ENCODE data around the gene TRPC4AP. TPM values are rescaled to one million over a fixed set of nuclear protein-coding genes. Genes with fewer than 3 reads are reported as not detected.
A peak's percentile ranks its signal among the peaks of the same experiment; 100 is the strongest.
"Not testable (repeated sequence)": the region's sequence is repeated elsewhere in the genome, so short reads cannot be mapped to it uniquely, and the experiment has no call there.

The TRPC4AP gene
- total RNA-seq, 2 experiments from 2014 or later: 48.8 to 49.4 TPM

GRCh38 chr20:35088231-35089145 is 4.1 kb downstream of the TRPC4AP start:
- Mint-ChIP-seq H3K27me3 (no peaks in the 10 kb centered on the region), H3K27ac (peak overlapping the region; percentile 19)
- CTCF ChIA-PET: no interaction called here

GRCh38 chr20:35087791-35088190 is 4.8 kb downstream of the TRPC4AP start:
- peaks cover 57% of the 10 kb centered on the region for H3K4me1 Mint-ChIP-seq
- H3K4me3 Mint-ChIP-seq: no peak overlapping the region
- no peaks in the 10 kb centered on the region for H3K9me3 Mint-ChIP-seq
- CTCF ChIA-PET: interaction anchor here (0.8 kb wide), 1 partner anchor 8 kb away, joined by 6 read pairs; no protein-coding TSS in a partner anchor
- peaks cover 26% of the 10 kb centered on the region for H3K36me3 Mint-ChIP-seq (ENCODE audit: low read depth)
- POLR2A ChIA-PET: no interaction called here
- H3K27ac Mint-ChIP-seq: no peak overlapping the region
- H3K27me3 Mint-ChIP-seq: no peaks in the 10 kb centered on the region
- no peak for DNase-seq

More at GRCh38 chr20:35088231-35089145, 4.1 kb downstream of the TRPC4AP start:
- no peaks in the 10 kb centered on the region for H3K9me3 Mint-ChIP-seq
- no peak overlapping the region for H3K4me3 Mint-ChIP-seq
- POLR2A ChIA-PET: no interaction called here
- peaks cover 26% of the 10 kb centered on the region for H3K36me3 Mint-ChIP-seq (ENCODE audit: low read depth)
- H3K4me1 Mint-ChIP-seq: peaks cover 62% of the 10 kb centered on the region
- no peak for DNase-seq

- CTCF ChIA-PET: interaction anchor here (0.6 to 0.8 kb wide), 2 partner anchors 9 kb away, joined by 3 to 6 read pairs; no protein-coding TSS in a partner anchor
- POLR2A ChIA-PET: no interaction called here
- no peak overlapping the region for H3K4me3 Mint-ChIP-seq
These were observed 5.3 kb downstream of the TRPC4AP start for GRCh38 chr20:35087355-35087754.

GRCh38 chr20:35085477-35086225 is 7.0 kb downstream of the TRPC4AP start:
- peak overlapping the region; percentile 73 for H3K27ac Mint-ChIP-seq
- CTCF ChIA-PET: interaction anchor here (0.6 to 2.1 kb wide), 2 partner anchors 11 to 651 kb away, joined by 4 to 8 read pairs; no protein-coding TSS in a partner anchor
- peaks cover 51% of the 10 kb centered on the region for H3K4me1 Mint-ChIP-seq
- POLR2A ChIA-PET: no interaction called here
- no peak overlapping the region for H3K4me3 Mint-ChIP-seq
- DNase-seq: no peak
- H3K27me3 Mint-ChIP-seq: no peaks in the 10 kb centered on the region
- no peaks in the 10 kb centered on the region for H3K9me3 Mint-ChIP-seq
- H3K36me3 Mint-ChIP-seq (ENCODE audit: low read depth): peaks cover 20% of the 10 kb centered on the region

More at GRCh38 chr20:35087355-35087754, 5.3 kb downstream of the TRPC4AP start:
- Mint-ChIP-seq H3K27me3 (no peaks in the 10 kb centered on the region), H3K36me3 (ENCODE audit: low read depth) (peaks cover 26% of the 10 kb centered on the region), H3K27ac (no peak overlapping the region), H3K9me3 (no peaks in the 10 kb centered on the region), H3K4me1 (peaks cover 57% of the 10 kb centered on the region)
- no peak for DNase-seq

- Mint-ChIP-seq H3K9me3 (no peaks in the 10 kb centered on the region), H3K4me1 (peaks cover 53% of the 10 kb centered on the region), H3K27ac (no peak overlapping the region), H3K27me3 (no peaks in the 10 kb centered on the region), H3K4me3 (no peak overlapping the region), H3K36me3 (ENCODE audit: low read depth) (peaks cover 18% of the 10 kb centered on the region)
- ChIA-PET POLR2A (no interaction called here), CTCF (interaction anchor here (2.1 kb wide), 1 partner anchor 11 kb away, joined by 8 read pairs; no protein-coding TSS in a partner anchor)
- no peak for DNase-seq
These were observed 7.6 kb downstream of the TRPC4AP start for GRCh38 chr20:35084998-35085397.

GRCh38 chr20:35080348-35080642 is 12.3 kb downstream of the TRPC4AP start:
- not testable (repeated sequence) for H3K4me3 Mint-ChIP-seq, DNase-seq, H3K9me3 Mint-ChIP-seq, H3K27me3 Mint-ChIP-seq
- ChIA-PET CTCF (interaction anchor here (0.6 kb wide), 3 partner anchors 15 to 150 kb away, joined by 3 to 5 read pairs (median 4); no protein-coding TSS in a partner anchor), POLR2A (interaction anchor here (0.6 kb wide), 1 partner anchor 247 kb away, joined by 7 read pairs; no protein-coding TSS in a partner anchor)
- peaks cover 35% of the 10 kb centered on the region for H3K36me3 Mint-ChIP-seq (ENCODE audit: low read depth)
- peaks cover 37% of the 10 kb centered on the region for H3K4me1 Mint-ChIP-seq
- peak overlapping the region; percentile 68 for H3K27ac Mint-ChIP-seq

GRCh38 chr20:35079472-35080347 is 12.9 kb downstream of the TRPC4AP start:
- peaks cover 41% of the 10 kb centered on the region for H3K36me3 Mint-ChIP-seq (ENCODE audit: low read depth)
- no peaks in the 10 kb centered on the region for H3K27me3 Mint-ChIP-seq
- H3K4me3 Mint-ChIP-seq: no peak overlapping the region
- H3K4me1 Mint-ChIP-seq: peaks cover 31% of the 10 kb centered on the region
- ChIA-PET POLR2A (interaction anchor here (0.6 kb wide), 1 partner anchor 246 kb away, joined by 7 read pairs; no protein-coding TSS in a partner anchor), CTCF (interaction anchor here (0.6 to 1.1 kb wide), 4 partner anchors 14 to 150 kb away, joined by 3 to 5 read pairs (median 3); no protein-coding TSS in a partner anchor)
- peak overlapping the region; percentile 73 for H3K27ac Mint-ChIP-seq
- DNase-seq: no peak
- peaks cover 8% of the 10 kb centered on the region for H3K9me3 Mint-ChIP-seq

- Mint-ChIP-seq H3K9me3 (peaks cover 18% of the 10 kb centered on the region), H3K27me3 (no peaks in the 10 kb centered on the region), H3K36me3 (ENCODE audit: low read depth) (peaks cover 55% of the 10 kb centered on the region), H3K4me1 (peaks cover 28% of the 10 kb centered on the region), H3K27ac (no peak overlapping the region), H3K4me3 (no peak overlapping the region)
- ChIA-PET POLR2A (no interaction called here), CTCF (interaction anchor here (0.6 to 1.5 kb wide), 3 partner anchors 9 to 18 kb away, joined by 3 to 4 read pairs (median 3); no protein-coding TSS in a partner anchor)
- no peak for DNase-seq
These were observed 14.7 kb downstream of the TRPC4AP start for GRCh38 chr20:35077872-35078271.

GRCh38 chr20:35077341-35077740 is 15.3 kb downstream of the TRPC4AP start:
- Mint-ChIP-seq H3K36me3 (ENCODE audit: low read depth) (peaks cover 59% of the 10 kb centered on the region), H3K27me3 (no peaks in the 10 kb centered on the region), H3K4me3 (no peak overlapping the region), H3K27ac (peak overlapping the region; percentile 16), H3K4me1 (peaks cover 26% of the 10 kb centered on the region), H3K9me3 (peaks cover 22% of the 10 kb centered on the region)
- POLR2A ChIA-PET: no interaction called here
- DNase-seq: no peak
- CTCF ChIA-PET: interaction anchor here (1.1 to 1.5 kb wide), 2 partner anchors 13 to 19 kb away, joined by 3 to 4 read pairs; no protein-coding TSS in a partner anchor

GRCh38 chr20:35071436-35072153 is 21.0 kb downstream of the TRPC4AP start:
- Mint-ChIP-seq H3K4me1 (peaks cover 14% of the 10 kb centered on the region), H3K36me3 (ENCODE audit: low read depth) (peaks cover 72% of the 10 kb centered on the region), H3K9me3 (peaks cover 22% of the 10 kb centered on the region)
- DNase-seq, H3K27ac Mint-ChIP-seq, POLR2A ChIA-PET, CTCF ChIA-PET, H3K4me3 Mint-ChIP-seq, H3K27me3 Mint-ChIP-seq: not testable (repeated sequence)

- POLR2A ChIA-PET: no interaction called here
- no peaks in the 10 kb centered on the region for H3K9me3 Mint-ChIP-seq
- H3K4me1 Mint-ChIP-seq: peaks cover 35% of the 10 kb centered on the region
- no peak overlapping the region for H3K27ac Mint-ChIP-seq
- CTCF ChIA-PET: interaction anchor here (0.6 kb wide), 1 partner anchor 26 kb away, joined by 3 read pairs; no protein-coding TSS in a partner anchor
- no peaks in the 10 kb centered on the region for H3K27me3 Mint-ChIP-seq
- no peak for DNase-seq
- H3K4me3 Mint-ChIP-seq: no peak overlapping the region
- peaks cover 52% of the 10 kb centered on the region for H3K36me3 Mint-ChIP-seq (ENCODE audit: low read depth)
These were observed 26.4 kb downstream of the TRPC4AP start for GRCh38 chr20:35066194-35066593.

Measured in activated CD4-positive, alpha-beta T cell treated with anti-CD3 and anti-CD28 coated beads, Interleukin-2, amount 10 ng/mL, durations not matched to agents 7 days and 5 days (primary cell).